ENCODE measurements around the gene RAI14. TPM values are rescaled to one million over a fixed set of nuclear protein-coding genes. Genes with fewer than 3 reads are reported as not detected.

RAI14 gene
- total RNA-seq, 4 donors from 2014 or later: 1.1 to 3.6 (median 1.7) TPM

DNA sequence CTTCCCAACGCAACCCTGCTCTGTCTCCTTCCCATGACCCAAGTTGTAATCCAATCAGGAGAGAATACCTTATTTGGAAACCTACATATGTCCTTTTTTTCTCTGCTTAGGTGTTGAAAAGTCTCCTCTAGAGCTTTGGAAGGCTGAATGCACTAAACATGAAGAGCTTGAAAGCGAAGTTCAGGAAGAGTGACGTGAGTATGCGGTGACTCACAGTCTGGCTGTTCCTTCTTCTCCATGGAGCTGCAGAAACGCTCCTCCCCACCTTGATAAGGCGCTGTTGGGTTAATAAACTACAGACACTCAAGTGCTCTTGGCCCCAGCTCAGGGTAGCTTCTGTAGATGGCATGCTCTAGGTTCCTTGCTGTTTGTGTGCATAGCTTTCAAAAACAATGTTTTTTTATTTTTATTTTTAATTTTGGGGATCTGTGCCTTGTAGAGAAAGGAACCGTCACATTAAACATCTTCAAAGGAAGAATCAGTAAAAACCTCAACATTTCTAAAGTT lies 30.7 kb downstream of the RAI14 start:
- H3K27me3 ChIP-seq: no peaks in the 10 kb centered on the region
- no peak for ATAC-seq
- TF ChIP-seq POLR2A (IDR thresholded peaks at IDR 0.05): no peak
- TF ChIP-seq, protein P1, sequence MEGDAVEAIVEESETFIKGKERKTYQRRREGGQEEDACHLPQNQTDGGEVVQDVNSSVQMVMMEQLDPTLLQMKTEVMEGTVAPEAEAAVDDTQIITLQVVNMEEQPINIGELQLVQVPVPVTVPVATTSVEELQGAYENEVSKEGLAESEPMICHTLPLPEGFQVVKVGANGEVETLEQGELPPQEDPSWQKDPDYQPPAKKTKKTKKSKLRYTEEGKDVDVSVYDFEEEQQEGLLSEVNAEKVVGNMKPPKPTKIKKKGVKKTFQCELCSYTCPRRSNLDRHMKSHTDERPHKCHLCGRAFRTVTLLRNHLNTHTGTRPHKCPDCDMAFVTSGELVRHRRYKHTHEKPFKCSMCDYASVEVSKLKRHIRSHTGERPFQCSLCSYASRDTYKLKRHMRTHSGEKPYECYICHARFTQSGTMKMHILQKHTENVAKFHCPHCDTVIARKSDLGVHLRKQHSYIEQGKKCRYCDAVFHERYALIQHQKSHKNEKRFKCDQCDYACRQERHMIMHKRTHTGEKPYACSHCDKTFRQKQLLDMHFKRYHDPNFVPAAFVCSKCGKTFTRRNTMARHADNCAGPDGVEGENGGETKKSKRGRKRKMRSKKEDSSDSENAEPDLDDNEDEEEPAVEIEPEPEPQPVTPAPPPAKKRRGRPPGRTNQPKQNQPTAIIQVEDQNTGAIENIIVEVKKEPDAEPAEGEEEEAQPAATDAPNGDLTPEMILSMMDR (IDR thresholded peaks at IDR 0.05 in 4 of 5, conservative IDR thresholded peaks at IDR 0.05 in 1 of 5): no peak
- H3K4me3 ChIP-seq: no peak overlapping the region
- no peak for DNase-seq
- intact Hi-C loops (cut with DNase I; ENCODE audit: low total_unique reads): no loop called here
- H3K27ac ChIP-seq: no peak overlapping the region
- no peaks in the 10 kb centered on the region for H3K36me3 ChIP-seq
- no peaks in the 10 kb centered on the region for H3K9me3 ChIP-seq
- no peaks in the 10 kb centered on the region for H3K4me1 ChIP-seq
- in situ Hi-C loops (cut with MboI; ENCODE audit: low sequenced_read_pairs in 4 of 4): no loop called here

DNA sequence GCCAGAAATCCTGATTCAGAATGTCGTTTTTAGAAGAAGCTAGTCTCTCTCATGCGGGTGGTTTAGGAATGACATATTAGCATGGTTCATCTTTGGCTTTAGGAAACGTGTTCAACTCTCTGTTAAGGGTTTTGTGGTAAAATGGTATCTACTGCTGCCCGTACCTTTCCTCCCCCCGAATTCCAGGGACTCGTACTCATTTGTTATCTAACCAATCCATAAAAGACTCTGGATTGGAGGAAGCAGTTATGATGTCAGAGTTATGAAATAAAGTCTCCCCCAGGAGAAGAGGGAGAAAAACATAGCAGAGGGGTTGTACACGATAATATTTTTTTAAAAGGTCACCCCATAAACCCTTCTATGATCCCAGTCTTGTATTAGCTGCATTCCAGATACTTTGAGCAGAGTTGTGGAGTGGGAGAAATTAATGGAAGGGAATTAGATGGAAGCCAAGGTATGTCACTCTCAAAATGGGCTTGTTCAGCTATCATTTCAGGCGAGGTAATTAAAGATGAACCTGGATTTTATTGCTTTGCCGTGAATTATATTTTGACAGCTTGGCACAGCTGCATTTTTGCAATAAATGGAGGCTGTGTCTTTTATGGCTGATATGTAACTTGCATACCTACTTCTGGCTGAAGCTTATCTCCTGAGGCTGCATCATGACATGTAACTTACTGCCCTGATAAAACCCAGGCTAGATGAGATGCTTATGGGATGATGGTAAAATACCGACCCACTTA lies 31.3 kb downstream of the RAI14 start:
- Histone ChIP-seq H3K36me3 (no peaks in the 10 kb centered on the region), H3K4me3 (no peak overlapping the region), H3K9me3 (no peaks in the 10 kb centered on the region), H3K4me1 (no peaks in the 10 kb centered on the region), H3K27ac (no peak overlapping the region), H3K27me3 (no peaks in the 10 kb centered on the region)
- DNase-seq (no peak), ATAC-seq (no peak)
- intact Hi-C loops (cut with DNase I; ENCODE audit: low total_unique reads) (no loop called here), in situ Hi-C loops (cut with MboI; ENCODE audit: low sequenced_read_pairs in 4 of 4) (no loop called here)
- TF ChIP-seq, protein P1 (IDR thresholded peaks at IDR 0.05 in 4 of 5, conservative IDR thresholded peaks at IDR 0.05 in 1 of 5): no peak
- TF ChIP-seq POLR2A (IDR thresholded peaks at IDR 0.05): no peak

DNA sequence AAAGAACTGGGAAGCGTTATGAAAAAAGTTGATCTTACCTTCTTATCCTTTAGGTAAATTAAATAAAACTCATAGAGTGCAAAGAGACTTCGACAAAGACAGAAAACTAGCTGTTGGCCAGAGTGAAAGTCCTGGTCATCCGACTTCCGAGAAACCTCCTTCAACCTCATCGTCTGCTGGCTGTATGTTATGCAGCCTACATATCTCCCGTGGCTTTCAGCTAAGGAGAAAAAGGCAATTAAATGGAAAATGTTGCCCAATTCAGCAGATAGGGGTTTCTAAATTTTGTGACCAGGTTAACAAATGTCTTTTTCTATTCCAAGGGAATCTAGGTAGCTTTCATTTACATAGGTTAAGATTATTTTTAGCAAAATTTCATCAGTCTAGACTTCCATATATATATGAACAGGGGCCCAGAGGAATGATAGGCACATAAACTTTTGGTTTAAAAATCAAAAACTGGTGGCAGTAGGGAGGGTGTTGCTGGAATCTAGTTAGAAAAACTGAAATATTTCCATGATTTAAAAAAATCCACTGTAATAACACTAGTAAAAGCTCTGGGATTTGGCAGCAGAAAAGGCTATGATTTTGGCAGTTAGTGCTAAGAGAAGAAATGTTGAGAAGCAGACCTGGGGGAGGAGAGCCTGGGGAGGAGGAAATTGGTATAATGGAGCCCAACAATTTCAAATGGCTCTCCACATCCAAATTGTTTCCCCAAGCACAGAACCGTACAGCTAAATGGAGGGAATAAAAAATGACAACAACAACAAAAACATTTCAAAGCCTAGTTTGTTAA lies 32.1 kb downstream of the RAI14 start:
- ATAC-seq: no peak
- Histone ChIP-seq H3K4me1 (no peaks in the 10 kb centered on the region), H3K4me3 (no peak overlapping the region), H3K36me3 (no peaks in the 10 kb centered on the region), H3K9me3 (no peaks in the 10 kb centered on the region), H3K27me3 (no peaks in the 10 kb centered on the region), H3K27ac (no peak overlapping the region)
- in situ Hi-C loops (cut with MboI; ENCODE audit: low sequenced_read_pairs in 4 of 4): no loop called here
- DNase-seq: no peak
- TF ChIP-seq, protein P1 (IDR thresholded peaks at IDR 0.05 in 4 of 5, conservative IDR thresholded peaks at IDR 0.05 in 1 of 5): no peak
- no peak for TF ChIP-seq POLR2A (IDR thresholded peaks at IDR 0.05)
- intact Hi-C loops (cut with DNase I; ENCODE audit: low total_unique reads): no loop called here

DNA sequence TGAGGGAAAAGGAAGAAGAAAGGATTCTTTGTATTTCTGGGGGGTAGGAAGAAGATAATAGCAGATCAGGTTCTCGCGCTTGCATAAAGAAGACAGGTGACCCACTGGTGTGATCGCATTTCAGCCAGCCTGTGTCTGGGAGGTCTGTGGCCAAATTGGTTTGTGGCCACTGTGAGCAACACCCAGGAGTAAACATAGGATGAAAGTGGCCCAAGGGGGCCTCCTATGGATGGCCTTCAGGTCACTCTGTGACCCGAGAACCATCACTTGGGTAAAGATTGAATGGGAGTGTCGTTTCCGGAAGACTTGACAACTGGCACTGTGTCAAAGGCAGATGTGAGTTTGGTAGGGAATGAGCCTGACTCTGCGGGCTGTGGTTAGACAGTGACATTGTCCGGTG lies 34.2 kb downstream of the RAI14 start:
- no peaks in the 10 kb centered on the region for H3K4me1 ChIP-seq

More for the DNA sequence above, 34.2 kb downstream of the RAI14 start:
- Histone ChIP-seq H3K27ac (no peak overlapping the region), H3K4me3 (no peak overlapping the region), H3K36me3 (no peaks in the 10 kb centered on the region), H3K27me3 (no peaks in the 10 kb centered on the region), H3K9me3 (no peaks in the 10 kb centered on the region)
- no peak for TF ChIP-seq POLR2A (IDR thresholded peaks at IDR 0.05)
- TF ChIP-seq, protein P1 (IDR thresholded peaks at IDR 0.05 in 4 of 5, conservative IDR thresholded peaks at IDR 0.05 in 1 of 5): no peak
- no peak for ATAC-seq
- intact Hi-C loops (cut with DNase I; ENCODE audit: low total_unique reads): no loop called here
- DNase-seq: no peak
- in situ Hi-C loops (cut with MboI; ENCODE audit: low sequenced_read_pairs in 4 of 4): no loop called here
